UCSD-AML1 (cell line): ENCODE results near the gene BRD4.
A peak's percentile ranks its signal among the peaks of the same experiment; 100 is the strongest.
"Not testable (repeated sequence)": the region's sequence is repeated elsewhere in the genome, so short reads cannot be mapped to it uniquely, and the experiment has no call there.

Experiments used
- DNase-seq: peaks from one replicate; lab custom pipeline; 2025; ENCODE audit not compliant: unreplicated experiment; lab: John Stamatoyannopoulos, UW

BRD4 gene

GRCh38 chr19:15363048-15363447 lies 30.7 kb upstream of the BRD4 start:
- DNase-seq, result not testable (repeated sequence)

DNA sequence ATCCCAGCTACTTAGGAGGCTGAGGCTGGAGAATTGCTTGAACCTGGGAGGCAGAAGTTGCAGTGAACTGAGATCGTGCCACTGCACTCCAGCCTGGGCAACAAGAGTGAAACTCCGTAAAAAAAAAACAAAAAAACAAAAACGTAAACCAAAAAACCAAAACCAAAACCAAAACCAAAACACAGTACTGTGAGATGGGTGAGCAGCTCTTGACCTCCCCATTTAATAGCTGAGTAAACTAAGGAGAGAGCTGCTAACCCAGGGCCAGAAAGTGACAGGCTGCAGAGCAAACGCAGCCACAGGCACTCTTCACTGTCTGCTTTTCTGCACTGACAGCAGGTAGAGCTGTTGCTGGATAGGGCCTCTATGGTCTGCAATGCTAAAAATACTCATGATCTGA lies 27.7 kb upstream of the BRD4 start:
- not testable (repeated sequence) for DNase-seq

DNA sequence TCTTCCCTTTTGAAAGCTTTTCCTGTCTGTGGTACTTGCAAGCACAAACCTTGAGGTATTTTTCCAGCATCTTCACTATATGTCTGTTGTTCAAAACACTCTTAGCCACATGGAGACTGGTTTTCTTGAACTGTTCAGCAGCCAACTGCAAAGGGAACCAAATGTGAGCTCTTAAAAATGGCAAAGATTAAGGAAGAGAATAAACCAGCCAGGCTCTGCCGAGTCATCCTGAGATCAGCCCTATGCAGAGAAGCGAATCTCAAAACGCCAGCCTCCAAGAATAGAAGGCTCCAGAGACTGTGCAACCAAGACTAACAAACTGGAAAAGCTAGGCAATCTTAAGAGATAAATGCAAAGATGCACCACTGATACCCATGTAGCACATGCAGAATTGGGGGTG lies 26.6 kb upstream of the BRD4 start:
- DNase-seq, result no peak

DNA sequence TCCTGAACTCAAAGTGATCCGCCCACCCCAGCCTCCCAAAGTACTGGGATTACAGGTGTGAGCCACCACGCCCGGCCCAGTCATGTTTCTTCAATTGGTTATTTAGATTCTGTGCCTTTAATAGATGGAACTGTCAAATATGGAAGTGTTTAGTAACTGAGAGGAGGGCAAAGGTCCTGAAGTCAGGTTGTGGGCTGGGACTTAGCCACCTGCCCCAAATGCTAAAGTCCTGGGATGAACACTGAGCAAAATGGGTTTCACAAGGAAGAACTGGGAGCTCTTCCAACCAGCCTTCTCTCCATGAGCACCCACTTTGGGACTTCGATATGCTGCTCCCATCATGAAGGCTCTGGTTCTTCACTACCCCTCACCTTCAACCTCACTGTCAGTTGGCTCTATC lies 25.6 kb upstream of the BRD4 start:
- DNase-seq, result no peak

DNA sequence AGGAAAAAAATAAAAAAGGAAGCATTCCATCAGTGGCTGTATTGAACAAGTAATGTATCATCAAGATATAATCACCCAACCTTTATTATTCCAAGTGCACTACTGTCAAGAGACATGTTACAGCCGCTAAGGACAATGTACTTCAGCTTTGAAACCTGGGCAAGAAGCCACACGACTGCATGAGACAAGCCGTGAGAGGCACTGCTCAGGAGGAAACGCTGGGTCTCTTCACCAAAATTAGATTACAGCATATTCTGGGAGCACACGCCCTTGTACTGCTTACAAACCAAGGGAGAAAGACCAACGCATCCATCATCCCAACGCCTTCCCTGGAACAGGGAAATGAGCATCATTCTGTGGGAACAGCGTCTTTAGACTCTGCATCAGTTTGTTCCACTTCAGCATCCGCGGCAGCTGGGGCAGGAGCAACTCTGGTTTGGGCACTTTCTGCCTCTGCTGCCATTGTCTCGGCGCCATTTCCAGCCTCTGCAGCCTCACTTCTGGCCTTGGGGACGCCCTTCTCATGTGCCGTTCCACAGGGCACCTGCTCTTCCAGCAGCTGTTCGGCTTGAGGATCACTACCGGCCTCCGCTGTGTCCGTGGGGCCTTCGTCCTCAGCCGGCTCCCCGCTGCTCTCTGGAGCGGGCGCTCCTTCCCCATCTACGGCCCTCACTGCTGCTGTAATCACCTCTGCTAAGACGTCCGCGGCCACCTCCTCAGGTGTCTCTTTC lies 22.4 kb upstream of the BRD4 start:
- DNase-seq, result no peak

- DNase-seq, result no peak
Observed at GRCh38 chr19:15353908-15354307, 21.6 kb upstream of the BRD4 start.

DNA sequence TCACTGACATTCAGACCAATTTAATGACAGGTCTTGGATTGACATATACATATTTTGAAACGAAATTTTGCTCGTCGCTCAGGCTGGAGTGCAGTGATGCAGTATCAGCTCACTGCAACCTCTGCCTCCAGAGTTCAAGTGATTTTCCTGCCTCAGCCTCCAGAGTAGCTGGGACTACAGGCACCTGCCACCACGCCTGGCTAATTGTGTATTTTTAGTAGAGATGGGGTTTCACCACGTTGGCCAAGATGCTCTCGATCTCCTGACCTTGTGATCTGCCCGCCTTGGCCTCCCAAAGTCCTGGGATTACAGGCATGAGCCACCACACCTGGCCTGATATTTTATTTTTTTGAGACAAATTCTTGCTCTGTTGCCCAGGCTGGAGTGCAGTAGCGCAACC lies 20.2 kb upstream of the BRD4 start:
- DNase-seq, result not testable (repeated sequence)

DNA sequence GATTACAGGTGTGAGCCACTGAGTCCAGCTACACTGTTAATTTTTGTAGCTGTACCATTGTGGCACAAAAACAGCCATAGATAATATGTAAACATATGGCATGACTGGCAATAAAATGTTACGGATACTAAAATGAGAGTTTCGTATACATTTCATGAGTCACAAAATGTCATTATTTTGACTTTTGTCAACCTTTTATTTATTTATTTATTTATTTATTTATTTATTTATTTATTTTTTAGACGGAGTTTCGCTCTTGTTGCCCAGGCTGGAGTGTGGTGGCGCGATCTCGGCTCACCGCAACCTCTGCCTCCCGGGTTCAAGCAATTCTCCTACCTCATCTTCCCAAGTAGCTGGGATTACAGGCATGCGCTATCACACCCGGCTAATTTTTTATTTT lies 9.0 kb upstream of the BRD4 start:
- DNase-seq, result not testable (repeated sequence)

DNA sequence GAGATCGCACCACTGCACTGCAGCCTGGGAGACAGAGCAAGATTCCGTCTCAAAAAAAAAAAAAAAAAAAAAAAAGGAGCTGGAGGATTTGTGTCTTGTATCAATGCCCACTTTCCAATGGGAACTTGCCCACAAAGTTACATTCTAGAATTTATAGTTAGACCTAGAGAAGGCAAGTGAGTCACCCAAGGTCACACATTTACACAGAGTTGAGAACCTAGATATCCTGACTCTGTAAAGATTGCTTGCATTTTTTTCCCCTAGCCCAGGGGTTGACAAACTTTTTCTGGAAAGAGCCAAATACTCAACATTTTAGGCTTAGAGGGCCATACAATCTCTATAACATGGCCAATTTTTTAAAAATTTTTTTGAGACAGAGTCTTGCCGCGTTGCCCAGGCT lies 7.7 kb upstream of the BRD4 start:
- no peak for DNase-seq

- no peak for DNase-seq
Observed at GRCh38 chr19:15337202-15337601, 4.9 kb upstream of the BRD4 start.

GRCh38 chr19:15335992-15336391 lies 3.7 kb upstream of the BRD4 start:
- DNase-seq, result not testable (repeated sequence)

DNA sequence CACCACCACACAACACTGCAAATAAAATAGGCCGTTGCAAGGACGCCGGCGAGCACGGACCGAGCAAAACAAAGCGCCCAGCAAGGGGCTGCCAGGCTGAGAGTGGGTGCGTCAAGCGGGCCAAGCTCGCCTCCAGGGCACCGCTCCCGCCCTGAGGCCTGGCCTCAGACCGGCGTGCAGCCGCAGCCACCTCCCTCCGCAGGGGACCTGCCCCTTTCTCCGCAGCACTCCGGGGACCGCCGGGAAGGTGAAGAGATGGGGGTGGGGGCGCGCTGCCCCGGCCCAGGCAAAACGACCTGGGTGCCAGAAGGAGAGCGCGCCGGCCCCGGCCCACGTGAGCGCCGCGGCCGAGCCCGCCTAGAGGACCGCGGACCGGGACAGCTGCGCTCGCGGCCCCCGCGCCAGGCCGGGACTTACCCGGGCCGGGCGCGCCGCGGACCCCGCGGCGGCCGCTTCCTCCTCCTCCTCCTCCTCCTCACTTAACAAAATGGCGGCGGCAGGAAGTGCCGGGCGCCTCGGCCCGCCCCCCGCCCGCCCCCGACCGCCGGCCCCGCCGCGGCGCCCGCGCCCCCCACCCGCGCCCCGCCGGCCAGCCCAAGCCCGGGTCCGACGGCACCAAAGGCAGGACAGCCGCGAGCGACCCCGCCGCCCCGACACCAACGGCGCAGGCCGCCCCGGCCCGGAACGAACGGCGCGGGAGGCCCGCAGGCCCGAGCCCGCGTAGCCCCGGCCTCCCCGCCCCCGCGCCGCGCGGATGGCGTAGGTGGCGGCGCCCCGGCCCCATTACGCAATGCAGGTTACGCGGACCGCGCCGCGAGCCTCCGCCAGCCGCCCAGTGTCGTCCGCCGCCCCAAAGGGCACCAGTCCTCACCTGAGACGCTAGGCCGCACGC lies 674 bp downstream of the BRD4 start:
- DNase-seq, result peak; percentile 59

- DNase-seq, result no peak
Observed at GRCh38 chr19:15330801-15331418, 1.4 kb downstream of the BRD4 start.

DNA sequence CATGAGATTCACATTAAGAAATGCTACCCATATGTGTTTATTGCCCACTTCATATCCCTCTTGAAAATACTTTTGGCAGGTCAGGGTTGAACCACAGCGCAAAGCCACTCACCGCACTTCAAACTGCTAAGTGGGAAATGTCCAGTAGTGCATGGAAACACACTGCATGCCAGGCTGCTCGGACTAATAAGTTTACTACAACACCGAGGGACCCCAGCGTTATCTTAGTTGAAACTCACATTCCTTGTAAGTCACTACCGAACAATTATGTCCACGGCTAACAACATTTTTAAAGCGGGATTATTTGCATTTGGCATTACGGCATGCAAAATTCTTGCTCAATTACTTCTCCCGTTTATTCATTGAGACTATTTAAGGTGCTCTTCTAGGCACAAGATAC lies 4.0 kb downstream of the BRD4 start:
- no peak for DNase-seq

DNA sequence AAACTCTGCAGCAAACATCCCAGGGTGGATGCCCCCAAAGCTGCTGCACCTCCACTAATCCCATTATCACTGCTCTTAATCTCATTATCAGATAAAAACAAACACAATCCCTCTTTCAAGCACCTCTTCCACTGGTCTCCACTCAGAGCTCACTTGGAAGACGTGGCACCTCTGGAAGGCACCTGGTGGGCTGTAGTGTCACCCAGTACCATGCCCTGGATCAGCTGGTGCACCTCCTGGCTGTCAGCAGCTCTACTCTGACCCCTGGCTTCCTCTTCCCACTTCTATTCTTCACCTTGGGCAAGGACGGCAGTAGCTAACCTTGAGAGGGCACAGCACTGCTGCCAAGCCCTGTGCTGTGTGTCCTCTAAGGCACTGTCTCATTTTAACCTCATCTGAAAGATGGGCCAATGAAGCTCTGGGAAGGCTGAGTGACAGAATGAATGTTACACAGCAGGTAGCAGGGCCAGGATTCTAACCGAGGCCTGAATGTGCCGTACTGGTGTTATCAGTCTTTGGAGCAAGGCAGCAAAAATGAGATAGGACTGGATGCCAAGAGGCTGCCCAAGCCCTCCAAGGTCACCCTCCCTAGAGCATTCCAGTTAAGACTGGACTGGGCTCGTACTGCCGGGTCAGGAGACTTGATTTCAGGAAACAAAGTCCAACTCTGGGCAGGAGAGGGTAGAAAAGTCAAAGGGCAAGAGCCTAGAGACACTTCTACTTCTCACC lies 7.4 kb downstream of the BRD4 start:
- no peak for DNase-seq

DNA sequence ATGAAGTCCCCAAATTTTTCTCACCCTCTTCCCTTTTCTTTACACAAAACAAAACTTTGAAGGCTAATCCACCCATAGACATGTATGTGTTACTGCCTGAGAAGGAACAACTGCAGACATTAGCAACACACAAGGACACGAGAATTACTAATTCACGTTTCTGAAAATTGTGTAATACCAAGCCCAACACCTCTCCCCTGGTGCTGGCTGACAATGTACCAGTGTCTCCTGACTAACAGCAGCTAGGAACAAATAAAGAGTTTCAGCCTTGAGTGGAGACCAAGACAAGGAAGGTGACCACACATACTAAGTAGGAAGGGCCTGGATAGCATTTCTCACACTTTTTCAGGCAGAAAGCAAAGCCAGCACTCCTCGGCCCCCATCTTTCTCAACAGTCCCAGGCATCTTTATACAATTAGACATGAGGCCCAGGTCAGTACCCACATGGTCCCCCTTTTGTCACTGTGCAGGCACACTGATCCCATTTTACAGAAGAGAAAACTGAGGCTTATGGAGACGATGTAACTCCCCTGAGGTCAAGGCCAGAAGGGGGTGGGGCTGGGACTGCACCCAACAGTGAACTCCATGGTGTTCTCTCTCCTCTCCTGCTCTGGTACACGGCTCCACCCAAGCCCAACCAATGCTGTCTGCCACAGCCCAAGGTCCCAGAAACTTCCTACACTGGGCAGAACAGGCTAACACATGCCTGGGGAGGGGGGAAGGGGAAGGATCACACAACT lies 8.7 kb downstream of the BRD4 start:
- no peak for DNase-seq

- no peak for DNase-seq
Observed at GRCh38 chr19:15321739-15322138, 10.6 kb downstream of the BRD4 start.

GRCh38 chr19:15320116-15320515 lies 12.2 kb downstream of the BRD4 start:
- no peak for DNase-seq

GRCh38 chr19:15318241-15318691 lies 14.1 kb downstream of the BRD4 start:
- no peak for DNase-seq

DNA sequence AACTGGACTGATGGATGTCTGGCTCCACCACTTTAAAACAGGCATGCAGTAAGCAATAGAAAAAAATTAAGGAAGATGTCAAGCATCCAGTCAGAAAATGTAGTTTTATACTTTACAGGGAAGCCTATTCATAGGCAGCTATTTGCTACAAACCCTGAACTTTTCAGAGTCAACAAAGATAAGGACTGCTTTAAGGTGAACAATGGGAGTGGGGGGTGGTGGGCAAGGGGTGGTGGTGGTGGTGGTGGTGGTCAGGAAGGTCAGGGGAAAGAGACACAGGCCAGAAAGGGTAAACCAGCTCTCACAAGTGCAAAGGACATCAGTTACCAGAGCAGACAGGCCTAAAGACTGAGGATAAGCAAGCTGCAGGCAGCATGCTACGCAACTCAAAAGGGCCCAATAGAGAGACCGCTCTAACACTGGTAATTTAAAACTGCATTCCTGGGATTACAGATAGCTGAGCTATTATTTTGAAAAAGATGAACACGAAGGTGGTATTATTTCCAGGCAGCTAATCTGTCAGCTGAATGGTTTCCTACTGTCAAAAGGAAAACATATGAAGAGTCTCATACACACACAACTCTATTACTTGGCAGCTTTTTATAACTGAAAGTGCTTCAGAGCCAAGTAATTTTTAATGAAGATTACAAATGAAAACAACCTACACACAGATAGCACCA lies 14.8 kb downstream of the BRD4 start:
- no peak for DNase-seq
